Astrocyte of the cerebellum (primary cell): Measurements from ENCODE around the gene ARHGAP42.
"Not testable (repeated sequence)": the region's sequence is repeated elsewhere in the genome, so short reads cannot be mapped to it uniquely, and the experiment has no call there.

Source experiments
- DNase-seq: peaks from one replicate; pipeline ENCODE4 v3.0.0-alpha.2; 2011; ENCODE audit warnings: low read depth
- H3K4me3 ChIP-seq: 2 replicates; pipeline ENCODE4 v1.5.1; 2011; ENCODE audit warnings: mild to moderate bottlenecking, low read depth, low read length, moderate library complexity
- in situ Hi-C: cut with HindIII; loops from 2 replicates; pipeline ENCODE4 v1.10.0; 2017; ENCODE audit warnings: low sequenced_read_pairs
- TF ChIP-seq, protein P1 (sequence below): IDR thresholded peaks from 2 replicates; pipeline ENCODE4 v1.5.1; 2012; ENCODE audit warnings: low read length, low read depth, moderate library complexity, mild to moderate bottlenecking; ENCODE audit errors: missing control alignments

The ARHGAP42 gene

DNA sequence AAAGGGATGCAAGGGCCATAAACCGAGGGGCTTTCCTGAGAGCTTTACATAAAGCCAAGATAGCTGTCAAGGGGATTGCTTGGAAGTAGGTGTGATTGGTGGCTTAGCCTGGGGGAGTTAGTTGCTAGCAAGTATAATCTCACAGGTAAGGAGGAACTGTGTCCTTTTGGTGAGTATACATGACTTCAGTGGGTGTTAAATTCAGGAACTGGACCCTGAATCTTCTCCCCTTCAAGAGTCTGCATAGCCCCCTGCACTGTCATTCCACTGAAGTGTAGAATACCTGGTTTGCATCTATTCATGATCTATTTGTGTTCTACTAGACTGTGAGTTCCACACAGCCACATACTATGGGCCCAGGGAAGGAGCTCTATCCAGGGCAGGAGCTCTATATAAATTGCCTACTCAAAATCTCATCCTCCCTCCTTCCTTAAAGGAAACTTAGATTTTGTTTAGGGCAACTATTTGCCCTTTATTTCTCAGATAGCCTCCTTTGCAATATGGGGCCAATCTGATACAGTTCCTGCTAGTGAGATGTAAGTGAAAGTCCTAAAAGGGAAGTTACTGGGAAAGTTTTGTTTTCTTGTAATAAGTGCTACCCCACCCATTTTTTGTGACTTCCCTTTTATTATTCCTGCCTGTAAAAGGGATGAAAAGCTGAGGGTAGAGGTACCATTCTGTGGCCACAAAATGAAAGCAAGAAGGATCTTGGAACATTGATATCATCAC, 322.0 kb downstream of the ARHGAP42 start:
- TF ChIP-seq, protein P1, sequence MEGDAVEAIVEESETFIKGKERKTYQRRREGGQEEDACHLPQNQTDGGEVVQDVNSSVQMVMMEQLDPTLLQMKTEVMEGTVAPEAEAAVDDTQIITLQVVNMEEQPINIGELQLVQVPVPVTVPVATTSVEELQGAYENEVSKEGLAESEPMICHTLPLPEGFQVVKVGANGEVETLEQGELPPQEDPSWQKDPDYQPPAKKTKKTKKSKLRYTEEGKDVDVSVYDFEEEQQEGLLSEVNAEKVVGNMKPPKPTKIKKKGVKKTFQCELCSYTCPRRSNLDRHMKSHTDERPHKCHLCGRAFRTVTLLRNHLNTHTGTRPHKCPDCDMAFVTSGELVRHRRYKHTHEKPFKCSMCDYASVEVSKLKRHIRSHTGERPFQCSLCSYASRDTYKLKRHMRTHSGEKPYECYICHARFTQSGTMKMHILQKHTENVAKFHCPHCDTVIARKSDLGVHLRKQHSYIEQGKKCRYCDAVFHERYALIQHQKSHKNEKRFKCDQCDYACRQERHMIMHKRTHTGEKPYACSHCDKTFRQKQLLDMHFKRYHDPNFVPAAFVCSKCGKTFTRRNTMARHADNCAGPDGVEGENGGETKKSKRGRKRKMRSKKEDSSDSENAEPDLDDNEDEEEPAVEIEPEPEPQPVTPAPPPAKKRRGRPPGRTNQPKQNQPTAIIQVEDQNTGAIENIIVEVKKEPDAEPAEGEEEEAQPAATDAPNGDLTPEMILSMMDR = no peak
- no peak overlapping the region for H3K4me3 ChIP-seq
- in situ Hi-C loops = no loop called here
- DNase-seq = no peak

DNA sequence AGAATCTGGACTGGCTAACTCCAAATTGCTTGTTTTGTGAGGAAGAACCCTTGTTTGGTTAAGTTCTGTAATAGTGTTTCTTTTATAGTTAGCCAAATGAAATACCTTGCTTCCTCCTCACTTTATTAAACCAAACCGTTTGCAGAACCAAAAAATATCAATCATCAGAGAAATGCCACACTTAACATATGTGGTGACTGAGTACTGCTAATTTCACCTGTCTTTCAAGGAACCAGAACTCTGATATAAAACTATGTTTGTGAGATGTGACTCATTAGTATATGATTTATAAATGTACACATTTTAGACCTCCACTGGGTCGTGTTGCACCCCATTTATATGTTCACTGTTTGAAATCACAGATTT, 322.6 kb downstream of the ARHGAP42 start:
- no peak overlapping the region for H3K4me3 ChIP-seq
- TF ChIP-seq, protein P1 = no peak
- DNase-seq = no peak
- in situ Hi-C loops = no loop called here

DNA sequence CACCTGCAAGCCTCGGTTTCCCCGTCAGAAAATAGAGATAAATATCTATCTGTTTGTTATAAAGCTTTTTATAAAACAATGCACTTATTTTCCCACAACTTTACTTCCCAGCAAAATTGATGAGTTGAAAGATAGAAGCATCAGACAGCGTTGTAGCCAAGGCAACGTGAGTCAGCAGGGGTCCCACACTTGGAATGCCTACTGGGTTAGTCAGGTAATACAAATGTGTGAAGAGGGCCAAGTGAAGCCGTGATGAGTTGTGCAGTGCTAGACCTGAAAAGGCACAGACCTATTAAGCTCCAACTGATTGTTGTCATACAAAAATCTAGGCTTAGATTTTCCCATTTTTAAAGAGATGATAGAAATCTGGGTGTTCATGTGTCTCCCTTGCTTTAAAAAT, 323.8 kb downstream of the ARHGAP42 start:
- in situ Hi-C loops = no loop called here
- DNase-seq = no peak
- H3K4me3 ChIP-seq = no peak overlapping the region
- TF ChIP-seq, protein P1 = no peak

DNA sequence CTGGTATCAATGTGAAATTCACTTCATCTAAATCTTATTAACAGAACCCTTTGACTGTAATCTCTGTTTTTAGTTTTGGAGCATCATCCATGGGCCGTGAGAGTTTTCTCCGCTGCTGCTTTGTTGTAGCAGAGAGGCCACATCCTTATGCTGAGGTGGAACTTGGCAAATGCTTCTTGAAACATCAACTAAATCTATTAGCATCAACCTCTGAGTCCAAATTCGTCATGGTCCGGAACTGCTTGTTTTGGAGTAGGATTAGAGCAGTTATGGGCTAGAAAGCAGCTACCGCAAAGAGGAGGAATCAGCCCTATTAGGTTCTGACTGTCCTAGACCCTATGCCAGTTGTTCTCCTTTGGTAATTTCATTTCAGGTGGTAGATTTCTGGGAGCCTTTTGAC, 324.8 kb downstream of the ARHGAP42 start:
- DNase-seq = no peak
- H3K4me3 ChIP-seq = no peak overlapping the region
- TF ChIP-seq, protein P1 = no peak
- in situ Hi-C loops = no loop called here

DNA sequence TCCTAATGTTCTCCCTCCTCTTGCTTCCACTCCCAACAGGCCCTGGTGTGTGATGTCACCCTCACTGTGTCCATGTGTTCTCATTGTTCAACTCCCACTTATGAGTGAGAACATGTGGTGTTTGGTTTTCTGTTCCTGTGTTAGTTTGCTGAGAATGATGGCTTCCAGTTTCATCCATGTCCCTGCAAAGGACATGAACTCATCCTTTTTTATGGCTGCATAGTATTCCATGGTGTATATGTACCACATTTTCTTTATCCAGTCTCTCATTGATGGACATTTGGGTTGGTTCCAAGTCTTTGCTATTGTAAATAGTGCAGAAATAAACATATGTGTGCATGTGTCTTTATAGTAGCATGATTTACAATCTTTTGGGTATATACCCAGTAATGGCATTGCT, 326.6 kb downstream of the ARHGAP42 start:
- H3K4me3 ChIP-seq, in situ Hi-C loops, DNase-seq: not testable (repeated sequence)

DNA sequence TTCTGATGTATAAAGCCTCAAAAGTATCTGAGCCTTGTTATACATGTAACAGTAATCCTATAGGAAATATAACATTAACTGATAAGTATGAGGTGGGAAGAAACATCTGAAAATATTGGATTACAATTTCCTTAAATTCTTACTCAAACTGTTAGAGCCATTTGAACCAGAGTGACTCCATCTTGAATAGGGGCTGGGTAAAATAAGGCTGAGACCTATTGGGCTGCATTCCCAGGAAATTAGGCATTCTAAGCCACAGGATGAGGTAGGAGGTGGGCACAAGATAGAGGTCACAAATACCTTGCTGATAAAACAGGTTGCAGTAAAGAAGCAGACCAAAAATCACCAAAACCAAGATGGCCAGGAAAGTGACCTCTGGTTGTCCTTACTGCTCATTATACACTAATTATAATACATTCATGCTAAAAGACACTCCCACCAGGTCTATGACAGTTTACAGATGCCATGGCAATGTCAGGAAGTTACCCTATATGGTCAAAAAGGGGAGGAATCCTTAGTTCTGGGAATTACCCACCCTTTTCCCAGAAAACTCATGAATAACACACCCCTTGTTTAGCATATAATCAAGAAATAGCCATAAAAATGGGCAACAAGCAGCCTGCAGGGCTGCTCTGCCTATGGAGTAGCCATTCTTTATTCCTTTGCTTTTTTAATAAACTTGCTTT, 327.7 kb downstream of the ARHGAP42 start:
- DNase-seq = no peak
- H3K4me3 ChIP-seq = no peak overlapping the region
- TF ChIP-seq, protein P1 = no peak
- in situ Hi-C loops = no loop called here

DNA sequence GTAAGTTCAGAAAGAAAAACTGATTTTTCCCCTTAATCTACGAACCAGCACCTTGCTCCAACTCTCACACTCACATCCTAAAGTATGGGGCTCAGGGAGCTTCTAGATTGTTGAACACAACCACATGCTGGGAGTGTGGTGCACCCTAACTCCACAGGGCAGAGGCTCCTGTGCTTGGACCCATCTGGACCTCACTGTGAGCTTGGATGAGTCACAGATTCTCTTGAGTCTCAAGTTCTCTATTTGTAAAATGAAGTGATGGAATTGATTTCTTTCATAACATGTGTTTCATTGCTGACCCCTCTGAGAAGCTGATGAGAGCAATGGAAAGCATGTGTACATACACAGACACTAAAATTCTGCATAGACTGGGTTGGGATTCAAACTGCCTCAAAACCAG, 332.8 kb downstream of the ARHGAP42 start:
- H3K4me3 ChIP-seq = no peak overlapping the region
- TF ChIP-seq, protein P1 = no peak
- no peak for DNase-seq
- in situ Hi-C loops = no loop called here
